Measurements from ENCODE around the gene PSMD1. TPM values are rescaled to one million over a fixed set of nuclear protein-coding genes. Genes with fewer than 3 reads are reported as not detected.
A peak's percentile ranks its signal among the peaks of the same experiment; 100 is the strongest.

Gene PSMD1
- total RNA-seq, 4 donors from 2014 or later = 24.3 to 85.3 (median 74.7) TPM

DNA sequence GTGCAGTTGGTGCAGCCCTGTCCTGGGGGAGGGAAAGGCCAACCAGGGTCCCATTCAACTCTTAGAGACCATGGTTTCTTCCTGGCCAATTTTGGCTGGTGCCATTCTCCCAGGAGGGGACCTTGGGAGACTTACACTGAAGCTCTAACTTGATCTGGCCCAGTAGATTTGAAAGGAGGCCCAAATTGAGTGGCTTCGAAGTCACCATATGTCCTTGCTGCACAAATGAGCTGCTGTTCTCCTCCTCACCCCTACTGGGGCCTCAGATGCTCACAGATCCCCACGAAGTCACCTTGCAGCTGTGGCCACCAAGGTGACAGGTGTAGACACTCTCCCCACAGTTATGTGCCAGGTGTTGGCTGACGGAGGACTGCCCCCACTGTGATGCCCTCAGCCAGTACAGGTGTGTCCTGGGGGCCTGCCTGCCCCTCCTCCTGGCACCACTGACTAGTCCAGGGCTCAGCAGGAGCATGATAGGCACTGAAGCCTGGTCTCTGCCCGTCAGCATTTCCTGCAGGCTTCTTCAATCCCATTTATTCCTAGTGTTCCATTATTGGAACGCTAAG, 24.0 kb upstream of the PSMD1 start:
- Histone ChIP-seq H3K36me3 (no peaks in the 10 kb centered on the region), H3K4me3 (no peak overlapping the region), H3K4me1 (peaks cover 0 to 29% (median 12%) of the 10 kb centered on the region in 4 donors), H3K27me3 (peaks cover 25% of the 10 kb centered on the region), H3K9me3 (no peaks in the 10 kb centered on the region), H3K27ac (no peak overlapping the region)
- DNase-seq = no peak
- 80% methylated on average over 5 of the region's 5 CpGs; no CpG with 5 or more reads in 1 of the 2 donors for WGBS, 2 donors (ENCODE audit: low coverage in 1 of 2)
- in situ Hi-C loops (cut with MboI; ENCODE audit: low pct_ligation_motif_present in 1 of 4, low pct_unique_long_range_greater_than_20kb in 1 of 4, low sequenced_read_pairs in 3 of 4) = no loop called here
- TF ChIP-seq, protein P1, sequence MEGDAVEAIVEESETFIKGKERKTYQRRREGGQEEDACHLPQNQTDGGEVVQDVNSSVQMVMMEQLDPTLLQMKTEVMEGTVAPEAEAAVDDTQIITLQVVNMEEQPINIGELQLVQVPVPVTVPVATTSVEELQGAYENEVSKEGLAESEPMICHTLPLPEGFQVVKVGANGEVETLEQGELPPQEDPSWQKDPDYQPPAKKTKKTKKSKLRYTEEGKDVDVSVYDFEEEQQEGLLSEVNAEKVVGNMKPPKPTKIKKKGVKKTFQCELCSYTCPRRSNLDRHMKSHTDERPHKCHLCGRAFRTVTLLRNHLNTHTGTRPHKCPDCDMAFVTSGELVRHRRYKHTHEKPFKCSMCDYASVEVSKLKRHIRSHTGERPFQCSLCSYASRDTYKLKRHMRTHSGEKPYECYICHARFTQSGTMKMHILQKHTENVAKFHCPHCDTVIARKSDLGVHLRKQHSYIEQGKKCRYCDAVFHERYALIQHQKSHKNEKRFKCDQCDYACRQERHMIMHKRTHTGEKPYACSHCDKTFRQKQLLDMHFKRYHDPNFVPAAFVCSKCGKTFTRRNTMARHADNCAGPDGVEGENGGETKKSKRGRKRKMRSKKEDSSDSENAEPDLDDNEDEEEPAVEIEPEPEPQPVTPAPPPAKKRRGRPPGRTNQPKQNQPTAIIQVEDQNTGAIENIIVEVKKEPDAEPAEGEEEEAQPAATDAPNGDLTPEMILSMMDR (IDR thresholded peaks at IDR 0.05) = no peak
- TF ChIP-seq POLR2AphosphoS5 (IDR thresholded peaks at IDR 0.05) (no peak), EP300 (IDR thresholded peaks at IDR 0.05; ENCODE audit: low read depth) (no peak), POLR2A (IDR thresholded peaks at IDR 0.05) (no peak)
- intact Hi-C loops (cut with DNase I; ENCODE audit: low total_unique reads) = no loop called here

DNA sequence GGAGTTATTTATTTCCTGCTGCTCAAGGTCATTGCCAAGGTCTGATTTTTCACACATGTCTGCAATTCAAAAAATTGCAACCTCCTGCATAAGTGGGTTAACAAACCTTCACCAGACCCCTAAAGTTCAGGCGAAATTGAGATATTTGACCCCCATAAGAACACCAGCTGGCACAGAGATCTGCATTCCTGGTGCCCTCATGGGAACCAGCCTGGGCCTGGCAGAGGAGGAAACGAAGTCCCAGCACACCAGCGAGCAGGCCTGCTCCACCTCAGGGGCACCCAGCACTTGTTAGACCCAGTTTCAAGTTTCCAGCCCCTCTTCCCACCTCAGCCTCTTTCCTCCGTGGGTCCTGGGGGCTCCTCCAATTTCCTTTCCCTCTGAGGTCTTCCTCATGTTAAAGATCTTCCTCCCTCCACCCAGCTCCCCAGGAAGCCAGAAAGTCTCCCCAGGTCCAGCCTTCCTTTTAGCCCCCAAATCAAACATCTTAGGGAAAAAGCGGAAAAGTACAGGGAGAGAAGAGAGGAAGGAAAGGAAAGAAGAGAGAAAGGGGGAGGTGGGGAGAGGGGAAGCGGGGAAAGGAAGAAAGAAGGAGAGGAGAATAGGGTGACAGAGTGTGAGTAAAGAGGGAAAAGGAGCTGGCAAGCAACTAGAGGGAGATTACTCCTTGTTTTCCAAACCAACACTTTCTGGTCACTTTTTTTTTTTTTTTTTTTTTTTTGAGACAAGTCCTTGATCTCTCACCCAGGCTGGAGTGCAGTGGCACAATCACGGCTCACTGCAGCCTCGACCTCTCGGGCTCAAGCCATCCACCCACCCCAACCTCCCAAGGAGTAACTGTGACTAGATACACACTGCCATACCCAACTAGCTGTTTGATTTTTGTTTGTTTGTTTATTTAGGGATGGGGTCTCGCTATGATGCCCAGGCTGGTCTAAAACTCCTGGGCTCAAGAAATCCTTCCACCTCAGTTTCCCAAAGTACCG, 23.2 kb upstream of the PSMD1 start:
- intact Hi-C loops (cut with DNase I; ENCODE audit: low total_unique reads) (no loop called here), in situ Hi-C loops (cut with MboI; ENCODE audit: low pct_ligation_motif_present in 1 of 4, low pct_unique_long_range_greater_than_20kb in 1 of 4, low sequenced_read_pairs in 3 of 4) (no loop called here)
- no peak overlapping the region for H3K4me3 ChIP-seq
- no peaks in the 10 kb centered on the region for H3K9me3 ChIP-seq
- TF ChIP-seq EP300 (IDR thresholded peaks at IDR 0.05; ENCODE audit: low read depth) = no peak
- TF ChIP-seq, protein P1 (IDR thresholded peaks at IDR 0.05) = no peak
- TF ChIP-seq POLR2A (IDR thresholded peaks at IDR 0.05) = no peak
- TF ChIP-seq POLR2AphosphoS5 (IDR thresholded peaks at IDR 0.05) = no peak
- H3K4me1 ChIP-seq = peaks cover 0 to 33% (median 14%) of the 10 kb centered on the region in 4 donors
- 41 to 61% methylated on average over 4 to 11 of the region's 11 CpGs for WGBS, 2 donors (ENCODE audit: low coverage in 1 of 2)
- peak overlapping the region in 3 of 4 donors; percentile 34 to 59 (median 39) for H3K27ac ChIP-seq
- peaks cover 30% of the 10 kb centered on the region for H3K27me3 ChIP-seq
- DNase-seq = no peak
- H3K36me3 ChIP-seq = no peaks in the 10 kb centered on the region

DNA sequence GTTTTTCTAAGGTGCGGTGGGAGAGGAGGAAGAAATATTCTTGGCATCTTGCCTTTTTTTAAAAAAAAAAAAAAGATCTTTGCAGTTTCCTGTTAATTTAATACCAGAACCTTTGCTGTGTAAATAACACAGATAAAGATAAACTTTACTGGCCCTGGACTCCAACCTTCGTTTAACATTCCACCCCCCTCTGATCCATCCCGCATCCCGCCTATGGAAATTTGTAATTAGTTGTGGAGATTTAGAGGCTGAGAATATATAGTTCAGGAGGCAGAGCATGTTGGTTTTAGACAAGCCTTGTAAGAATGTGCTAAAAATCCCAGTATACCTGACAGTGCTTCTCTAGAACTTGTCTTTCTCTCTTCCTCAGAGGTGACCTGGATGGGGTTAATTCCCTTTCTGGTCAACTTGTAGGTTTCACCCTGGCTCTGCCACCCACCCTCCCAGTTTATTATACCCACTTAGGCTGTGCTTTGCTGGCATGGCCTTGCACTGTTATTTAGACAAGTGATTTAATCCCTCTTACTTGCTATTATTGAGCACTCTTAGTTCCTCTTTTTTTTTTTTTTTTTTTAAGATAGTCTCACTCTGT, 22.3 kb upstream of the PSMD1 start:
- TF ChIP-seq, protein P1 (IDR thresholded peaks at IDR 0.05) = no peak
- TF ChIP-seq POLR2A (IDR thresholded peaks at IDR 0.05) = no peak
- TF ChIP-seq POLR2AphosphoS5 (IDR thresholded peaks at IDR 0.05) = no peak
- TF ChIP-seq EP300 (IDR thresholded peaks at IDR 0.05; ENCODE audit: low read depth) = no peak
- Histone ChIP-seq H3K4me3 (no peak overlapping the region), H3K27ac (peak overlapping the region in 3 of 4 donors; percentile 17 to 59 (median 28)), H3K36me3 (no peaks in the 10 kb centered on the region), H3K27me3 (peaks cover 39% of the 10 kb centered on the region), H3K4me1 (peaks cover 0 to 41% (median 16%) of the 10 kb centered on the region in 4 donors), H3K9me3 (no peaks in the 10 kb centered on the region)
- intact Hi-C loops (cut with DNase I; ENCODE audit: low total_unique reads) = no loop called here
- in situ Hi-C loops (cut with MboI; ENCODE audit: low pct_ligation_motif_present in 1 of 4, low pct_unique_long_range_greater_than_20kb in 1 of 4, low sequenced_read_pairs in 3 of 4) = no loop called here
- DNase-seq = no peak
- WGBS, 2 donors (ENCODE audit: low coverage in 1 of 2) = 14 to 29% methylated on average over 4 of the region's 4 CpGs

DNA sequence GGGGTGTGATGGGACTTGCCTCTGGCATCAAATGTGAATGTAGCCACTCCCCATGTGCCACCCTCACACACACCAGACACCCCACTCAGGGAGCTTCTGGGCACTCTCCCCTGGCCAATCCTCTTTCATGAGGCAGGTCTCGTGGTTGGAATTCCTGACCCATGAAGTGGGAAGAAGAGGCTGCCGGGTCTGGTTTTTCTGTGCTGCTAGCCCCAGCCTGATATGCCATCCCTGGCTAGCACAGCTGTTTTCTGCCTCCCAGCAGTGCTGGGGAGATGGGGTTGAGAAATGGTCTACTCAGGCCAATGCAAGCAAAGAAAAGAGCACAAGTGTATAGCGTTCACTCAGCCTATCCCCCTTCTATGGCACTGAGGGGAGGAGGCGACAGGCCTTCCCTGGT, 20.5 kb upstream of the PSMD1 start:
- Histone ChIP-seq H3K4me3 (no peak overlapping the region), H3K9me3 (no peaks in the 10 kb centered on the region), H3K36me3 (no peaks in the 10 kb centered on the region), H3K4me1 (peaks cover 0 to 49% (median 16%) of the 10 kb centered on the region in 4 donors), H3K27ac (no peak overlapping the region), H3K27me3 (peaks cover 49% of the 10 kb centered on the region)
- DNase-seq = no peak
- TF ChIP-seq EP300 (IDR thresholded peaks at IDR 0.05; ENCODE audit: low read depth) = no peak
- no peak for TF ChIP-seq POLR2A (IDR thresholded peaks at IDR 0.05)
- TF ChIP-seq POLR2AphosphoS5 (IDR thresholded peaks at IDR 0.05) = no peak
- TF ChIP-seq, protein P1 (IDR thresholded peaks at IDR 0.05) = no peak
- WGBS, 2 donors (ENCODE audit: low coverage in 1 of 2) = 73 to 93% methylated on average over 2 to 4 of the region's 4 CpGs
- in situ Hi-C loops (cut with MboI; ENCODE audit: low pct_ligation_motif_present in 1 of 4, low pct_unique_long_range_greater_than_20kb in 1 of 4, low sequenced_read_pairs in 3 of 4) = no loop called here
- intact Hi-C loops (cut with DNase I; ENCODE audit: low total_unique reads) = no loop called here
